Astrocyte (in vitro differentiated cells and primary cell): ENCODE results near the gene LIPC. TPM values are rescaled to one million over a fixed set of nuclear protein-coding genes. Genes with fewer than 3 reads are reported as not detected.

ENCODE experiments used
- DNase-seq: peaks from one replicate; pipeline ENCODE4 v3.0.0-alpha.2; 2010; ENCODE audit warnings: low read depth
- FAIRE-seq: peaks from 2 replicates; lab custom pipeline; 2011; peaks lifted over from hg19 to GRCh38; lab: Jason Lieb, UNC
- H2AFZ ChIP-seq: 2 replicates; pipeline ENCODE4 v1.6.0; 2012; ENCODE audit warnings: low read depth, low read length, inconsistent platforms
- H3K27ac ChIP-seq: 2 replicates; pipeline ENCODE4 v1.5.1; 2011; ENCODE audit warnings: low read depth, low read length, inconsistent platforms
- H3K27me3 ChIP-seq: 2 replicates; pipeline ENCODE4 v1.6.0; 2011; ENCODE audit warnings: low read length, inconsistent platforms; ENCODE audit not compliant: insufficient read depth
- H3K36me3 ChIP-seq: 2 replicates; pipeline ENCODE4 v1.5.1; 2011; ENCODE audit warnings: low read length, inconsistent platforms; ENCODE audit not compliant: insufficient read depth
- H3K4me1 ChIP-seq: 2 replicates; pipeline ENCODE4 v1.5.1; 2011; ENCODE audit warnings: low read length, inconsistent platforms; ENCODE audit not compliant: insufficient read depth
- H3K4me2 ChIP-seq: 2 replicates; pipeline ENCODE4 v1.6.0; 2012; ENCODE audit warnings: low read length, inconsistent platforms
- H3K4me3 ChIP-seq: 2 replicates; pipeline ENCODE4 v1.5.1; 2011; ENCODE audit warnings: low read depth, mild to moderate bottlenecking, low read length, inconsistent platforms; ENCODE audit not compliant: insufficient read depth
- H3K79me2 ChIP-seq: 2 replicates; pipeline ENCODE4 v1.6.0; 2012; ENCODE audit warnings: mild to moderate bottlenecking, low read length, inconsistent platforms; ENCODE audit not compliant: insufficient read depth
- H3K9ac ChIP-seq: 2 replicates; pipeline ENCODE4 v1.6.0; 2012; ENCODE audit warnings: mild to moderate bottlenecking, low read length, inconsistent platforms
- H3K9me3 ChIP-seq: 2 replicates; pipeline ENCODE4 v1.5.1; 2012; ENCODE audit warnings: low read depth, mild to moderate bottlenecking, low read length, inconsistent platforms; ENCODE audit not compliant: insufficient read depth
- H4K20me1 ChIP-seq: 2 replicates; pipeline ENCODE4 v1.6.0; 2012; ENCODE audit warnings: low read length, inconsistent platforms; ENCODE audit not compliant: insufficient read depth
- H3K27ac Mint-ChIP-seq: one replicate; pipeline ENCODE4 v1.8.0; 2021; ENCODE audit warnings: mild to moderate bottlenecking, mixed read lengths; ENCODE audit not compliant: unreplicated experiment
- H3K27me3 Mint-ChIP-seq: one replicate; pipeline ENCODE4 v1.8.0; 2021; ENCODE audit warnings: low read depth, mixed read lengths; ENCODE audit not compliant: unreplicated experiment
- H3K36me3 Mint-ChIP-seq: one replicate; pipeline ENCODE4 v1.8.0; 2021; ENCODE audit warnings: low read depth, mixed read lengths; ENCODE audit not compliant: unreplicated experiment
- H3K4me1 Mint-ChIP-seq: one replicate; pipeline ENCODE4 v1.8.0; 2021; ENCODE audit warnings: low read depth, mixed read lengths; ENCODE audit not compliant: unreplicated experiment
- H3K4me3 Mint-ChIP-seq: one replicate; pipeline ENCODE4 v1.8.0; 2021; ENCODE audit warnings: mild to moderate bottlenecking, moderate library complexity, mixed read lengths; ENCODE audit not compliant: unreplicated experiment
- H3K9me3 Mint-ChIP-seq: one replicate; pipeline ENCODE4 v1.8.0; 2021; ENCODE audit warnings: mild to moderate bottlenecking, mixed read lengths; ENCODE audit not compliant: unreplicated experiment
- EZH2 ChIP-seq: IDR thresholded peaks from 2 replicates; pipeline ENCODE4 v1.6.1; 2012; ENCODE audit warnings: mild to moderate bottlenecking, low read length, inconsistent platforms; ENCODE audit not compliant: insufficient read depth
- total RNA-seq: library from RNA; stranded (reverse); gene quantifications from 2 replicates; pipeline ENCODE4 v1.2.1, GENCODE V29; 2021
- TF ChIP-seq, protein P1 (sequence below): IDR thresholded peaks from 2 replicates; pipeline ENCODE4 v1.5.1; 2011; ENCODE audit warnings: low read depth, mild to moderate bottlenecking, inconsistent platforms, low read length, moderate library complexity; ENCODE audit not compliant: insufficient read depth

The LIPC gene
- total RNA-seq, 1 donor from 2014 or later = not detected

DNA sequence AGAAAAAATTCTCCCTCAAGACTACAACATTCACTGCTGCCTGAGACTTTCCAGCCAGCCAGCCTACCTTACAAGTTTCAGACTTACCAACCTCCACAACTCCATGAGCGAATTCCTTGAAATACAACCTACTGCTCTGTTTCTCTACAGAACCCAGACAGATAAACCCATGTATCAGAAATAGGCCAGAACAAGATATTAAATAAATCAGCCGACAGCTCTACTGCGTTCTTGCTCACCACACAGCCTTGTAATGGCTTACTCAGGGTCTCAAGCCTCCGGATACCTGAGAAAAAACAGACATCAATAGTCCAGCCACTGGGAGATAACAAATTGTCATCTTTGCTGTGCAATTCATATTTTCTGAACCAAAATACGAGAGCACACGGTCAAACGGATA, 43.6 kb upstream of the LIPC start:
- H4K20me1 ChIP-seq = no peaks in the 10 kb centered on the region
- H3K36me3 ChIP-seq = no peaks in the 10 kb centered on the region
- no peak overlapping the region for H2AFZ ChIP-seq
- no peaks in the 10 kb centered on the region for H3K9me3 ChIP-seq
- H3K79me2 ChIP-seq = no peaks in the 10 kb centered on the region
- H3K4me3 Mint-ChIP-seq = no peak overlapping the region
- no peaks in the 10 kb centered on the region for H3K27me3 ChIP-seq
- peaks cover 41% of the 10 kb centered on the region for H3K4me1 Mint-ChIP-seq
- H3K9ac ChIP-seq = no peak overlapping the region
- peaks cover 6% of the 10 kb centered on the region for H3K4me1 ChIP-seq
- DNase-seq (no peak), FAIRE-seq (no peak)
- H3K4me3 ChIP-seq = no peak overlapping the region
- H3K27me3 Mint-ChIP-seq = peaks cover 3% of the 10 kb centered on the region
- no peak overlapping the region for H3K27ac Mint-ChIP-seq
- H3K4me2 ChIP-seq = no peak overlapping the region
- TF ChIP-seq, protein P1, sequence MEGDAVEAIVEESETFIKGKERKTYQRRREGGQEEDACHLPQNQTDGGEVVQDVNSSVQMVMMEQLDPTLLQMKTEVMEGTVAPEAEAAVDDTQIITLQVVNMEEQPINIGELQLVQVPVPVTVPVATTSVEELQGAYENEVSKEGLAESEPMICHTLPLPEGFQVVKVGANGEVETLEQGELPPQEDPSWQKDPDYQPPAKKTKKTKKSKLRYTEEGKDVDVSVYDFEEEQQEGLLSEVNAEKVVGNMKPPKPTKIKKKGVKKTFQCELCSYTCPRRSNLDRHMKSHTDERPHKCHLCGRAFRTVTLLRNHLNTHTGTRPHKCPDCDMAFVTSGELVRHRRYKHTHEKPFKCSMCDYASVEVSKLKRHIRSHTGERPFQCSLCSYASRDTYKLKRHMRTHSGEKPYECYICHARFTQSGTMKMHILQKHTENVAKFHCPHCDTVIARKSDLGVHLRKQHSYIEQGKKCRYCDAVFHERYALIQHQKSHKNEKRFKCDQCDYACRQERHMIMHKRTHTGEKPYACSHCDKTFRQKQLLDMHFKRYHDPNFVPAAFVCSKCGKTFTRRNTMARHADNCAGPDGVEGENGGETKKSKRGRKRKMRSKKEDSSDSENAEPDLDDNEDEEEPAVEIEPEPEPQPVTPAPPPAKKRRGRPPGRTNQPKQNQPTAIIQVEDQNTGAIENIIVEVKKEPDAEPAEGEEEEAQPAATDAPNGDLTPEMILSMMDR = no peak
- no peak for TF ChIP-seq EZH2
- peaks cover 5% of the 10 kb centered on the region for H3K9me3 Mint-ChIP-seq
- no peaks in the 10 kb centered on the region for H3K36me3 Mint-ChIP-seq
- H3K27ac ChIP-seq = no peak overlapping the region

DNA sequence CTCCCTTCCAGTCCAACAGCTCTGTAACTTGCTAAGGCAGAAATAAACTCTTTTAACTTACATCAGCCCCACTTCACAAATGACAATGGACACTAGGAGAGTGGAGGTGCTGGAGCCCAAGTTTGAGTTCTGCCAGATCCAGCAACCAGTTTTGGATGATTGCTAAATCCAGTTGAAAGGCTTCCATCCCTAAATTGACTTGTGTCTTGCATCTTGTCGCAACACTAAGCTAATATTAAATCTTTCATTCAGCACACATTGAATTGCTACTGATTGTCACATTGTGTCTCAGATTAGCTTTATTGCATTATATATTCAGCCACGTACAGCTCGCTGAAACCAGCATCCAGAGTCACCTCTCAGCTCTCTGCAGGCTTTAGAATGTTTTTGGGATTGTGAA, 41.7 kb upstream of the LIPC start:
- no peak overlapping the region for H3K4me3 ChIP-seq
- no peak overlapping the region for H3K4me3 Mint-ChIP-seq
- H3K27me3 Mint-ChIP-seq = no peaks in the 10 kb centered on the region
- no peak overlapping the region for H2AFZ ChIP-seq
- DNase-seq = no peak
- H3K4me1 Mint-ChIP-seq = peaks cover 48% of the 10 kb centered on the region
- no peak overlapping the region for H3K4me2 ChIP-seq
- H3K4me1 ChIP-seq = peaks cover 6% of the 10 kb centered on the region
- H3K9ac ChIP-seq = no peak overlapping the region
- TF ChIP-seq, protein P1 = no peak
- no peak for TF ChIP-seq EZH2
- no peak for FAIRE-seq
- peak overlapping the region; percentile 44 for H3K27ac Mint-ChIP-seq
- peaks cover 2% of the 10 kb centered on the region for H3K9me3 Mint-ChIP-seq
- H3K9me3 ChIP-seq = no peaks in the 10 kb centered on the region
- H3K27ac ChIP-seq = no peak overlapping the region
- H3K79me2 ChIP-seq = no peaks in the 10 kb centered on the region
- no peaks in the 10 kb centered on the region for H4K20me1 ChIP-seq
- no peaks in the 10 kb centered on the region for H3K36me3 ChIP-seq
- no peaks in the 10 kb centered on the region for H3K27me3 ChIP-seq
- no peaks in the 10 kb centered on the region for H3K36me3 Mint-ChIP-seq

DNA sequence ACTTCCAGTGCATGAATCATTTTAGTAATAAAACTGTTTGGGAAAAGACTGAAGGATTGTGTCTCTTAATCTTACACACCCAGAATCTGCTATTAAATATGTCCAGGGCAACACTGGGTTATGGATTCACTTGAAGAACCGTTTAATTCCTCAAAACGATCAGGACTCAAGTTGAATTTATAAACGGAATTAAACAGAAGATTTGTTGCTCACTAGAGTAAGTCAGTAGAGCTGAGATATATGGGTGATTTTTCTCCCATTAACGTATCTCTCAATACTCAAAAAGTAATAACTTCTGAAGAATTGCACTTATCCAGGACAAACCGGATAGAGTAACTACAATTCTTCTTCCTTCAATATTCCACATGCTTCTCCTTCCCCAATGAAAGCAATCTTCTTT, 41.1 kb upstream of the LIPC start:
- Histone ChIP-seq H3K9me3 (no peaks in the 10 kb centered on the region), H2AFZ (no peak overlapping the region), H3K79me2 (no peaks in the 10 kb centered on the region), H3K27ac (no peak overlapping the region), H3K27me3 (no peaks in the 10 kb centered on the region), H4K20me1 (no peaks in the 10 kb centered on the region), H3K9ac (no peak overlapping the region), H3K4me1 (peaks cover 6% of the 10 kb centered on the region), H3K4me3 (no peak overlapping the region), H3K36me3 (no peaks in the 10 kb centered on the region), H3K4me2 (no peak overlapping the region)
- Mint-ChIP-seq H3K4me1 (peaks cover 52% of the 10 kb centered on the region), H3K9me3 (peaks cover 2% of the 10 kb centered on the region), H3K27me3 (no peaks in the 10 kb centered on the region), H3K36me3 (no peaks in the 10 kb centered on the region), H3K4me3 (no peak overlapping the region), H3K27ac (peak overlapping the region; percentile 100)
- no peak for FAIRE-seq
- DNase-seq = no peak
- TF ChIP-seq EZH2 = no peak
- TF ChIP-seq, protein P1 = no peak
